MM.1S (cell line): Measurements from ENCODE around the gene CYB5R4.

ENCODE experiments used
- EZH2 ChIP-seq: fragments of 300-600 bp; sonication (generic); optimal IDR thresholded peaks from 2 replicates; pipeline ENCODE3; 2017; ENCODE audit warnings: low read depth, mild to moderate bottlenecking, antibody characterized with exemption, low read length, mixed read lengths
- TF ChIP-seq, protein P1 (sequence below): fragments of 300-600 bp; sonication (generic); IDR thresholded peaks from 2 replicates; pipeline ENCODE4 v1.5.1; 2016; ENCODE audit warnings: antibody characterized with exemption, low read length, mixed read lengths

DNA sequence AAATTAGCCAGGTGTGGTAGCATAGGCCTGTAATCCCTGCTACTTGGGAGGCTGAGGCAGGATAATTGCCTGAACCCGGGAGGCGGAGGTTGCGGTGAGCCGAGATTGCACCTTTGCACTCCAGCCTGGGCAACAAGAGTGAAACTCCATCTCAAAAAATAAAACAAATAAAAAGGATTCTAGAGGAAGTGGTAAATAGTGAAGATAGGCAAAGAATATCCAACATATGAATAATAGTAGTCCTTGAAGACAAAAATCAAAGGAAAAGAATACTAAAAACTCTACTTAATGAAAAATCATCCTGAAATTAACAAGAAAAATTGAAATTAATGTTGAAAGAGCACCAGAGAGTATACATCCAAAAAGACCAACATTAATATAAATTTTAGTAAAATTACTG is 107.0 kb downstream of the CYB5R4 start:
- TF ChIP-seq, protein P1, sequence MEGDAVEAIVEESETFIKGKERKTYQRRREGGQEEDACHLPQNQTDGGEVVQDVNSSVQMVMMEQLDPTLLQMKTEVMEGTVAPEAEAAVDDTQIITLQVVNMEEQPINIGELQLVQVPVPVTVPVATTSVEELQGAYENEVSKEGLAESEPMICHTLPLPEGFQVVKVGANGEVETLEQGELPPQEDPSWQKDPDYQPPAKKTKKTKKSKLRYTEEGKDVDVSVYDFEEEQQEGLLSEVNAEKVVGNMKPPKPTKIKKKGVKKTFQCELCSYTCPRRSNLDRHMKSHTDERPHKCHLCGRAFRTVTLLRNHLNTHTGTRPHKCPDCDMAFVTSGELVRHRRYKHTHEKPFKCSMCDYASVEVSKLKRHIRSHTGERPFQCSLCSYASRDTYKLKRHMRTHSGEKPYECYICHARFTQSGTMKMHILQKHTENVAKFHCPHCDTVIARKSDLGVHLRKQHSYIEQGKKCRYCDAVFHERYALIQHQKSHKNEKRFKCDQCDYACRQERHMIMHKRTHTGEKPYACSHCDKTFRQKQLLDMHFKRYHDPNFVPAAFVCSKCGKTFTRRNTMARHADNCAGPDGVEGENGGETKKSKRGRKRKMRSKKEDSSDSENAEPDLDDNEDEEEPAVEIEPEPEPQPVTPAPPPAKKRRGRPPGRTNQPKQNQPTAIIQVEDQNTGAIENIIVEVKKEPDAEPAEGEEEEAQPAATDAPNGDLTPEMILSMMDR = no peak
- TF ChIP-seq EZH2 = no peak
